ENCODE data around the gene ARHGAP11A. TPM values are rescaled to one million over a fixed set of nuclear protein-coding genes. Genes with fewer than 3 reads are reported as not detected.

The ARHGAP11A gene
- total and polyA plus RNA-seq, 2 donors (not counting 3 experiments of a cell fraction or from before 2014, with no cell fraction given): 6.6 to 82.3 TPM

GRCh38 chr15:32675466-32675865 is 60.2 kb downstream of the ARHGAP11A start:
- Histone ChIP-seq H3K9me3 (replicated peaks; ENCODE audit: control insufficient read depth, insufficient read depth, low read length) (no peaks in the 10 kb centered on the region), H3K4me2 (ENCODE audit: insufficient read depth, low read length) (no peak overlapping the region), H3K9ac (replicated peaks; ENCODE audit: extremely low read depth, insufficient read depth, low read length) (no peak overlapping the region), H3K27me3 (ENCODE audit: control insufficient read depth in 2 of 2, insufficient read depth in 2 of 2, low read length in 2 of 2) (no peaks in the 10 kb centered on the region), H3K27ac (ENCODE audit: insufficient read depth, low read depth, low read length) (no peak overlapping the region), H4K20me1 (replicated peaks; ENCODE audit: control insufficient read depth, extremely low read depth, insufficient read depth, low read length) (no peaks in the 10 kb centered on the region), H3K79me2 (ENCODE audit: control insufficient read depth, insufficient read depth, low read length) (no peaks in the 10 kb centered on the region), H3K4me3 (replicated peaks in 1 of 3; ENCODE audit: insufficient read depth in 1 of 3, low read depth in 1 of 3, low read length in 3 of 3) (no peak overlapping the region), H2AFZ (ENCODE audit: low read depth, low read length) (no peak overlapping the region), H3K9me1 (replicated peaks; ENCODE audit: control insufficient read depth, extremely low read depth, insufficient read depth, low read length) (no peaks in the 10 kb centered on the region), H3K36me3 (ENCODE audit: control insufficient read depth in 2 of 2, extremely low read depth in 1 of 2, insufficient read depth in 2 of 2, low read length in 2 of 2) (no peaks in the 10 kb centered on the region), H3K4me1 (ENCODE audit: control insufficient read depth, extremely low read depth, insufficient read depth, low read length) (no peaks in the 10 kb centered on the region)
- CTCF ChIA-PET: interaction anchor here (0.9 to 1.8 kb wide), 2 partner anchors 13 to 134 kb away, joined by 4 to 7 read pairs; no protein-coding TSS in a partner anchor
- intact Hi-C loops (cut with micrococcal nuclease): loop anchor here (10.0 kb wide), 1 partner anchor 59 kb away; no protein-coding TSS in a partner anchor
- DNase-seq (ENCODE audit: low read depth, low spot score) (no peak), FAIRE-seq (no peak)
- BruUV-seq (replicated peaks): no TSS peak
- dilution Hi-C loops (cut with MboI; ENCODE audit: extremely low pct_ligation_motif_present, low sequenced_read_pairs): loop anchor here (25.0 kb wide), 1 partner anchor 312 kb away; no protein-coding TSS in a partner anchor
- TF ChIP-seq POLR2A (IDR thresholded peaks at IDR 0.05; ENCODE audit: low read depth, low read length): no peak
- TF ChIP-seq FOS (IDR thresholded peaks at IDR 0.05; ENCODE audit: borderline replicate concordance, insufficient read depth, low read length): no peak
- TF ChIP-seq POLR2AphosphoS5 (IDR thresholded peaks at IDR 0.05; ENCODE audit: insufficient read depth, low read depth, low read length): no peak
- no peak for TF ChIP-seq JUN (IDR thresholded peaks at IDR 0.05; ENCODE audit: borderline replicate concordance, insufficient read depth, insufficient read length, low read depth)
- TF ChIP-seq GATA2 (IDR thresholded peaks at IDR 0.05; ENCODE audit: insufficient read depth, insufficient read length, low read depth, low read length): no peak
- TF ChIP-seq EZH2 (IDR thresholded peaks at IDR 0.05; ENCODE audit: borderline replicate concordance, low read depth, low read length, severe bottlenecking): no peak
- no peak for TF ChIP-seq MAX (IDR thresholded peaks at IDR 0.05; ENCODE audit: insufficient read depth, insufficient read length)
- TF ChIP-seq MYC (IDR thresholded peaks at IDR 0.05; ENCODE audit: low read depth, low read length): no peak
- no peak for TF ChIP-seq CTCF (IDR thresholded peaks at IDR 0.05; ENCODE audit: extremely low read depth in 1 of 2, insufficient read depth in 1 of 2, low read depth in 1 of 2, low read length in 2 of 2)
- POLR2A ChIA-PET: no interaction called here

Data from endothelial cell of umbilical vein (primary cell).